ENCODE data around the gene ILRUN. TPM values are rescaled to one million over a fixed set of nuclear protein-coding genes. Genes with fewer than 3 reads are reported as not detected.

ILRUN gene
- total and polyA plus RNA-seq, 9 of the 15 experiments (the other 6 are each of a cell fraction or from before 2014, with no cell fraction given) = 24.9 to 78.9 (median 53.4) TPM

- Histone ChIP-seq H3K79me2 (ENCODE audit: control insufficient read depth, insufficient read depth, low read length) (no peaks in the 10 kb centered on the region), H3K9me3 (replicated peaks; ENCODE audit: control insufficient read depth, insufficient read depth, low read depth, low read length) (peaks cover 7% of the 10 kb centered on the region; the same call in 1 of the 2 replicates), H3K27ac (ENCODE audit: extremely low read depth, low read depth, low read length) (no peak overlapping the region), H3K4me2 (ENCODE audit: insufficient read depth, low read length) (no peak overlapping the region), H3K9me1 (ENCODE audit: control insufficient read depth, insufficient read depth, low read length) (no peaks in the 10 kb centered on the region), H3K4me3 (no peak overlapping the region), H3K9ac (ENCODE audit: insufficient read depth in 1 of 2, low read depth in 2 of 2, low read length in 2 of 2) (no peak overlapping the region), H2AFZ (ENCODE audit: low read depth, low read length) (no peak overlapping the region; the same call in 1 of the 2 replicates), H4K20me1 (replicated peaks; ENCODE audit: control insufficient read depth, insufficient read depth, low read length) (no peaks in the 10 kb centered on the region), H3K36me3 (ENCODE audit: control insufficient read depth, insufficient read depth, low read length) (no peaks in the 10 kb centered on the region), H3K4me1 (replicated peaks in 1 of 2; ENCODE audit: control insufficient read depth in 2 of 2, insufficient read depth in 2 of 2, low read length in 2 of 2) (peaks cover 0 to 3% of the 10 kb centered on the region in 2 experiments; a peak in 2 of 5 replicates), H3K27me3 (ENCODE audit: control insufficient read depth in 2 of 2, insufficient read depth in 2 of 2, low read length in 2 of 2) (no peaks in the 10 kb centered on the region)
- POLR2A ChIA-PET = interaction anchor here (1.0 kb wide), 2 partner anchors 13 to 15 kb away, joined by 3 to 7 read pairs; no protein-coding TSS in a partner anchor
- DNase-seq (ENCODE audit: extremely low read depth in 1 of 4, low spot score in 3 of 4) (no peak), ATAC-seq (no peak), FAIRE-seq (no peak)
- CTCF ChIA-PET (ENCODE audit: low intra/inter-chr PET ratio) = no interaction called here
- 37% methylated on average over 4 of the region's 4 CpGs for WGBS (ENCODE audit: insufficient coverage, low coverage, missing lambda C conversion rate)
- in situ Hi-C loops (cut with MboI) (no loop called here), intact Hi-C loops (cut with micrococcal nuclease) (no loop called here)
- TF ChIP-seq NFIC (IDR thresholded peaks at IDR 0.05) = peak; percentile 72
- TF ChIP-seq POLR2A (conservative IDR thresholded peaks at IDR 0.05) = no peak
- TF ChIP-seq RERE (CRISPR knock-in tag; IDR thresholded peaks at IDR 0.05; ENCODE audit: borderline replicate concordance) = no peak
- no TSS peak for BruUV-seq (replicated peaks)
Measured at GRCh38 chr6:34729631-34730470, 33.3 kb upstream of the ILRUN start.

Measured in K562 (cell line).